ENCODE data around the gene DMC1. TPM values are rescaled to one million over a fixed set of nuclear protein-coding genes. Genes with fewer than 3 reads are reported as not detected.
A peak's percentile ranks its signal among the peaks of the same experiment; 100 is the strongest.
"Not testable (repeated sequence)": the region's sequence is repeated elsewhere in the genome, so short reads cannot be mapped to it uniquely, and the experiment has no call there.

DMC1 gene
- total RNA-seq (2014; rRNA removed; shearing (Covaris generic)) = 0.10 and 0.28 TPM in 2 replicates

GRCh38 chr22:38569972-38570778, at the start of gene DMC1:
TSS of gene DMC1 (minus strand) at chr22:38570183. CDS start at chr22:38568256, 1,927 bp downstream.
- DNase-seq (ENCODE audit: low spot score) = peak; percentile 62

- no peak for DNase-seq (ENCODE audit: low spot score)
Observed at GRCh38 chr22:38618682-38619081, 48.7 kb upstream of the DMC1 start.

- no peak for DNase-seq (ENCODE audit: low spot score)
Observed at GRCh38 chr22:38618258-38618657, 48.3 kb upstream of the DMC1 start.

GRCh38 chr22:38615064-38615405, 45.1 kb upstream of the DMC1 start:
- not testable (repeated sequence) for DNase-seq (ENCODE audit: low spot score)

GRCh38 chr22:38614332-38615063, 44.5 kb upstream of the DMC1 start:
- no peak for DNase-seq (ENCODE audit: low spot score)

- DNase-seq (ENCODE audit: low spot score) = no peak
Observed at GRCh38 chr22:38613588-38613987, 43.6 kb upstream of the DMC1 start.

- no peak for DNase-seq (ENCODE audit: low spot score)
Observed at GRCh38 chr22:38612217-38613006, 42.4 kb upstream of the DMC1 start.

- DNase-seq (ENCODE audit: low spot score) = no peak
Observed at GRCh38 chr22:38611559-38611958, 41.6 kb upstream of the DMC1 start.

- DNase-seq (ENCODE audit: low spot score) = no peak
Observed at GRCh38 chr22:38610234-38610633, 40.3 kb upstream of the DMC1 start.

- DNase-seq (ENCODE audit: low spot score) = no peak
Observed at GRCh38 chr22:38608992-38609750, 39.2 kb upstream of the DMC1 start.

GRCh38 chr22:38607680-38608079, 37.7 kb upstream of the DMC1 start:
- DNase-seq (ENCODE audit: low spot score) = no peak

GRCh38 chr22:38602166-38602565, 32.2 kb upstream of the DMC1 start:
- DNase-seq (ENCODE audit: low spot score) = no peak

GRCh38 chr22:38601221-38601764, 31.3 kb upstream of the DMC1 start:
- no peak for DNase-seq (ENCODE audit: low spot score)

GRCh38 chr22:38599466-38599865, 29.5 kb upstream of the DMC1 start:
- no peak for DNase-seq (ENCODE audit: low spot score)

GRCh38 chr22:38582923-38583322, 12.9 kb upstream of the DMC1 start:
- not testable (repeated sequence) for DNase-seq (ENCODE audit: low spot score)

GRCh38 chr22:38578505-38578904, 8.5 kb upstream of the DMC1 start:
- no peak for DNase-seq (ENCODE audit: low spot score)

- DNase-seq (ENCODE audit: low spot score) = peak; percentile 4
Observed at GRCh38 chr22:38572065-38572464, 2.1 kb upstream of the DMC1 start.

- DNase-seq (ENCODE audit: low spot score) = peak; percentile 6
Observed at GRCh38 chr22:38570779-38571364, 889 bp upstream of the DMC1 start.

- DNase-seq (ENCODE audit: low spot score) = no peak
Observed at GRCh38 chr22:38569181-38569971, 607 bp downstream of the DMC1 start.

Data from A172 (cell line).